OCI-LY1 (cell line): ENCODE data around the gene SHE.

ENCODE experiments used
- H2AFZ ChIP-seq: fragments of 200-600 bp; sonication (generic), shearing (Covaris generic); 2 replicates; pipeline ENCODE4 v1.6.0; 2014; ENCODE audit warnings: antibody characterized with exemption, mild to moderate bottlenecking, low read length
- H3F3A ChIP-seq: fragments of 200-600 bp; sonication (generic), shearing (Covaris generic); 2 replicates; pipeline ENCODE4 v1.6.0; 2014; ENCODE audit warnings: mild to moderate bottlenecking, antibody characterized with exemption, low read length, moderate library complexity; ENCODE audit not compliant: insufficient read depth
- H3K27ac ChIP-seq: fragments of 200-600 bp; sonication (generic); 2 replicates; pipeline ENCODE4 v1.5.1; 2014; ENCODE audit warnings: low read length, mixed run types, mild to moderate bottlenecking, low read depth; ENCODE audit not compliant: poor library complexity, severe bottlenecking
- H3K27me3 ChIP-seq: fragments of 200-600 bp; sonication (generic); 2 replicates; pipeline ENCODE4 v1.6.0; 2014; ENCODE audit warnings: antibody characterized with exemption, mild to moderate bottlenecking, low read length, moderate library complexity; ENCODE audit not compliant: insufficient read depth
- H3K36me3 ChIP-seq: fragments of 200-600 bp; sonication (generic); 2 replicates; pipeline ENCODE4 v1.6.1; 2014; ENCODE audit warnings: mild to moderate bottlenecking, antibody characterized with exemption, low read length, moderate library complexity, mixed read lengths; ENCODE audit not compliant: insufficient read depth
- H3K4me1 ChIP-seq: fragments of 200-600 bp; sonication (generic); 2 replicates; pipeline ENCODE4 v1.5.1; 2014; ENCODE audit warnings: mild to moderate bottlenecking, low read length, moderate library complexity; ENCODE audit not compliant: insufficient read depth, severe bottlenecking
- H3K4me2 ChIP-seq: fragments of 200-600 bp; sonication (generic), shearing (Covaris generic); 2 replicates; pipeline ENCODE4 v1.6.1; 2014; ENCODE audit warnings: low read length
- H3K4me3 ChIP-seq: fragments of 200-600 bp; sonication (generic); 2 replicates; pipeline ENCODE4 v1.5.1; 2014; ENCODE audit warnings: low read length, low read depth, mild to moderate bottlenecking, mixed read lengths; ENCODE audit not compliant: poor library complexity, severe bottlenecking
- H3K79me2 ChIP-seq: fragments of 200-600 bp; shearing (Covaris generic); 2 replicates; pipeline ENCODE4 v1.6.1; 2016; ENCODE audit warnings: mixed run types, low read length, mixed read lengths; ENCODE audit not compliant: insufficient read depth
- H3K9ac ChIP-seq: fragments of 200-600 bp; sonication (generic), shearing (Covaris generic); 2 replicates; pipeline ENCODE4 v1.6.1; 2014; ENCODE audit warnings: mild to moderate bottlenecking, low read length, mixed read lengths
- H3K9me2 ChIP-seq: fragments of 200-600 bp; sonication (generic), shearing (Covaris generic); 2 replicates; pipeline ENCODE4 v1.6.1; 2014; ENCODE audit warnings: low read depth, mild to moderate bottlenecking, low read length, mixed read lengths
- H3K9me3 ChIP-seq: fragments of 200-600 bp; shearing (Covaris generic); 2 replicates; pipeline ENCODE4 v1.6.1; 2014; ENCODE audit warnings: low read length, mixed read lengths
- H4K20me1 ChIP-seq: fragments of 200-600 bp; sonication (generic), shearing (Covaris generic); 2 replicates; pipeline ENCODE4 v1.6.0; 2016; ENCODE audit warnings: mild to moderate bottlenecking, low read length; ENCODE audit not compliant: insufficient read depth
- CTCF ChIP-seq: fragments of 200-600 bp; sonication (generic), shearing (Covaris generic); IDR thresholded peaks from 2 replicates; pipeline ENCODE4 v1.5.1; 2017; ENCODE audit warnings: mild to moderate bottlenecking, antibody characterized with exemption, low read length, moderate library complexity, mixed read lengths
- EZH2 ChIP-seq: fragments of 200-600 bp; sonication (generic), shearing (Covaris generic); IDR thresholded peaks from 2 replicates; pipeline ENCODE4 v1.8.0; 2017; ENCODE audit warnings: borderline replicate concordance, mixed run types, mild to moderate bottlenecking, antibody characterized with exemption, low read length, moderate library complexity, mixed read lengths

The SHE gene

GRCh38 chr1:154446292-154446691 is 55.9 kb downstream of the SHE start:
- Histone ChIP-seq H3K27ac (no peak overlapping the region), H3K9me2 (no peaks in the 10 kb centered on the region), H3F3A (no peaks in the 10 kb centered on the region), H3K4me1 (no peaks in the 10 kb centered on the region), H3K4me2 (no peak overlapping the region), H3K27me3 (no peaks in the 10 kb centered on the region), H3K36me3 (no peaks in the 10 kb centered on the region), H3K9ac (no peak overlapping the region), H3K79me2 (no peaks in the 10 kb centered on the region), H2AFZ (no peak overlapping the region), H4K20me1 (no peaks in the 10 kb centered on the region), H3K9me3 (no peaks in the 10 kb centered on the region), H3K4me3 (no peak overlapping the region)
- TF ChIP-seq CTCF: no peak
- TF ChIP-seq EZH2: no peak

- no peaks in the 10 kb centered on the region for H3F3A ChIP-seq
- H3K9ac ChIP-seq: no peak overlapping the region
- no peaks in the 10 kb centered on the region for H3K4me1 ChIP-seq
- H3K4me3 ChIP-seq: no peak overlapping the region
- no peak overlapping the region for H3K27ac ChIP-seq
- H3K79me2 ChIP-seq: no peaks in the 10 kb centered on the region
- no peak overlapping the region for H2AFZ ChIP-seq
- no peaks in the 10 kb centered on the region for H3K9me3 ChIP-seq
- no peaks in the 10 kb centered on the region for H3K9me2 ChIP-seq
- no peak overlapping the region for H3K4me2 ChIP-seq
- H3K36me3 ChIP-seq: no peaks in the 10 kb centered on the region
- TF ChIP-seq EZH2 (no peak), CTCF (no peak)
- no peaks in the 10 kb centered on the region for H3K27me3 ChIP-seq
- no peaks in the 10 kb centered on the region for H4K20me1 ChIP-seq
Observed at GRCh38 chr1:154445040-154445472, 57.2 kb downstream of the SHE start.

- Histone ChIP-seq H3F3A (no peaks in the 10 kb centered on the region), H3K9ac (no peak overlapping the region), H3K36me3 (no peaks in the 10 kb centered on the region)
Observed at GRCh38 chr1:154443274-154444013, 58.8 kb downstream of the SHE start.

More at GRCh38 chr1:154443274-154444013, 58.8 kb downstream of the SHE start:
- no peaks in the 10 kb centered on the region for H3K79me2 ChIP-seq
- TF ChIP-seq CTCF (no peak), EZH2 (no peak)
- H3K27me3 ChIP-seq: no peaks in the 10 kb centered on the region
- H3K4me2 ChIP-seq: no peak overlapping the region
- H3K27ac ChIP-seq: no peak overlapping the region
- no peaks in the 10 kb centered on the region for H3K9me3 ChIP-seq
- H3K4me3 ChIP-seq: no peak overlapping the region
- no peaks in the 10 kb centered on the region for H4K20me1 ChIP-seq
- H3K4me1 ChIP-seq: no peaks in the 10 kb centered on the region
- H3K9me2 ChIP-seq: no peaks in the 10 kb centered on the region
- no peak overlapping the region for H2AFZ ChIP-seq
